H9 (cell line): ENCODE data around the gene ST6GALNAC1. TPM values are rescaled to one million over a fixed set of nuclear protein-coding genes. Genes with fewer than 3 reads are reported as not detected.

Source experiments
- DNase-seq: peaks from one replicate; pipeline ENCODE4 v3.0.0-alpha.2; 2017
- H2AFZ ChIP-seq: one replicate; pipeline ENCODE4 v1.6.1; 2013; ENCODE audit warnings: mild to moderate bottlenecking, low read length, control low read depth, moderate library complexity
- H2AK5ac ChIP-seq: 2 replicates; pipeline ENCODE4 v1.6.1; 2013; ENCODE audit warnings: low read length, control low read depth, mixed read lengths; ENCODE audit not compliant: insufficient read length
- H2BK120ac ChIP-seq: one replicate; pipeline ENCODE4 v1.6.1; 2013; ENCODE audit warnings: low read depth, mild to moderate bottlenecking, low read length, control low read depth, inconsistent platforms; ENCODE audit not compliant: poor library complexity, severe bottlenecking
- H2BK12ac ChIP-seq: 2 replicates; pipeline ENCODE4 v1.6.1; 2013; ENCODE audit warnings: low read length, control low read depth, mixed read lengths, low read depth; ENCODE audit not compliant: insufficient read length
- H2BK15ac ChIP-seq: 2 replicates; pipeline ENCODE4 v1.6.1; 2013; ENCODE audit warnings: low read depth, low read length, control low read depth
- H2BK20ac ChIP-seq: one replicate; pipeline ENCODE4 v1.6.1; 2013; ENCODE audit warnings: low read depth, mild to moderate bottlenecking, low read length, control low read depth, inconsistent platforms; ENCODE audit not compliant: poor library complexity, severe bottlenecking
- H2BK5ac ChIP-seq: 2 replicates; pipeline ENCODE4 v1.6.1; 2013; ENCODE audit warnings: low read length, control low read depth, mixed read lengths; ENCODE audit not compliant: insufficient read length
- H3K14ac ChIP-seq: 2 replicates; pipeline ENCODE4 v1.6.1; 2013; ENCODE audit warnings: low read length, control low read depth; ENCODE audit not compliant: insufficient read depth
- H3K18ac ChIP-seq: 2 replicates; pipeline ENCODE4 v1.6.1; 2013; ENCODE audit warnings: low read depth, mild to moderate bottlenecking, mixed read lengths, low read length, control low read depth; ENCODE audit not compliant: insufficient read length
- H3K23ac ChIP-seq: 2 replicates; pipeline ENCODE4 v1.6.1; 2013; ENCODE audit warnings: low read length, control low read depth, mixed read lengths, low read depth; ENCODE audit not compliant: insufficient read length
- H3K23me2 ChIP-seq: 2 replicates; pipeline ENCODE4 v1.6.1; 2013; ENCODE audit warnings: low read depth, mild to moderate bottlenecking, mixed read lengths, low read length, control low read depth; ENCODE audit not compliant: insufficient read length, poor library complexity, severe bottlenecking
- H3K27ac ChIP-seq: 2 replicates; pipeline ENCODE4 v1.5.1; 2013; ENCODE audit warnings: low read length, control low read depth, mixed read lengths, low read depth; ENCODE audit not compliant: insufficient read length
- H3K27me3 ChIP-seq: 2 replicates; pipeline ENCODE4 v1.6.1; 2013; ENCODE audit warnings: low read length, control low read depth, inconsistent platforms; ENCODE audit not compliant: insufficient read depth
- H3K4ac ChIP-seq: 2 replicates; pipeline ENCODE4 v1.6.1; 2013; ENCODE audit warnings: low read depth, mild to moderate bottlenecking, control low read depth, inconsistent platforms, low read length, moderate library complexity
- H3K4me1 ChIP-seq: 2 replicates; pipeline ENCODE4 v1.6.1; 2013; ENCODE audit warnings: low read length, control low read depth, inconsistent platforms; ENCODE audit not compliant: insufficient read depth
- H3K4me2 ChIP-seq: 2 replicates; pipeline ENCODE4 v1.6.1; 2013; ENCODE audit warnings: low read length, control low read depth, mixed read lengths; ENCODE audit not compliant: insufficient read length, insufficient read depth
- H3K56ac ChIP-seq: 2 replicates; pipeline ENCODE4 v1.6.1; 2013; ENCODE audit warnings: low read depth, mild to moderate bottlenecking, mixed read lengths, low read length, control low read depth; ENCODE audit not compliant: insufficient read length
- H3K79me1 ChIP-seq: 2 replicates; pipeline ENCODE4 v1.6.1; 2013; ENCODE audit warnings: low read depth, mild to moderate bottlenecking, moderate library complexity, low read length, control low read depth, inconsistent platforms; ENCODE audit not compliant: insufficient read depth, poor library complexity, severe bottlenecking
- H3K79me2 ChIP-seq: 2 replicates; pipeline ENCODE4 v1.6.1; 2013; ENCODE audit warnings: low read length, control low read depth, inconsistent platforms; ENCODE audit not compliant: insufficient read depth
- H3K9ac ChIP-seq: 2 replicates; pipeline ENCODE4 v1.6.1; 2013; ENCODE audit warnings: low read length, control low read depth, mixed read lengths; ENCODE audit not compliant: insufficient read length; ENCODE audit errors: extremely low read depth
- H3K9me3 ChIP-seq: one replicate; pipeline ENCODE4 v1.6.1; 2013; ENCODE audit warnings: low read depth, low read length, inconsistent platforms; ENCODE audit not compliant: control insufficient read depth
- H3T11ph ChIP-seq: one replicate; pipeline ENCODE4 v1.6.1; 2013; ENCODE audit warnings: mild to moderate bottlenecking, low read length, control low read depth, inconsistent platforms
- H4K20me1 ChIP-seq: one replicate; pipeline ENCODE4 v1.6.1; 2013; ENCODE audit not compliant: control insufficient read depth, insufficient read length, insufficient read depth
- H4K5ac ChIP-seq: 2 replicates; pipeline ENCODE4 v1.6.1; 2013; ENCODE audit warnings: low read depth, mild to moderate bottlenecking, mixed read lengths, low read length, control low read depth; ENCODE audit not compliant: insufficient read length
- H4K8ac ChIP-seq: replicated peaks from 2 replicates; pipeline ENCODE4 v1.6.1; 2013; ENCODE audit warnings: low read length, control low read depth, mixed read lengths, low read depth; ENCODE audit not compliant: insufficient read length
- H4K91ac ChIP-seq: 2 replicates; pipeline ENCODE4 v1.6.1; 2013; ENCODE audit warnings: low read depth, mild to moderate bottlenecking, moderate library complexity, mixed read lengths, low read length, control low read depth; ENCODE audit not compliant: insufficient read length
- H3K27ac Mint-ChIP-seq, 3 experiments: 2 replicates in 2 of 3; 3 replicates in 1 of 3; pipeline ENCODE4 v1.8.0; 2020 to 2021; ENCODE audit warnings: mixed read lengths in 3 of 3, mild to moderate bottlenecking in 1 of 3, moderate library complexity in 1 of 3
- H3K27me3 Mint-ChIP-seq: 2 replicates; pipeline ENCODE4 v1.8.0; 2021; ENCODE audit warnings: low read depth, mild to moderate bottlenecking, moderate library complexity, mixed read lengths
- H3K36me3 Mint-ChIP-seq, 3 experiments: 2 replicates in 2 of 3; 3 replicates in 1 of 3; pipeline ENCODE4 v1.8.0; 2020 to 2021; ENCODE audit warnings: low read depth in 3 of 3, mixed read lengths in 3 of 3; ENCODE audit not compliant: insufficient read depth in 1 of 3
- H3K4me1 Mint-ChIP-seq, 2 experiments: 2 replicates each; pipeline ENCODE4 v1.8.0; 2020; ENCODE audit warnings: mixed read lengths in 2 of 2
- H3K4me3 Mint-ChIP-seq, 2 experiments: 2 replicates in 1 of 2; 3 replicates in 1 of 2; pipeline ENCODE4 v1.8.0; 2020 to 2021; ENCODE audit warnings: mild to moderate bottlenecking in 2 of 2, mixed read lengths in 2 of 2, moderate library complexity in 1 of 2
- H3K9me3 Mint-ChIP-seq, 2 experiments: 2 replicates in 1 of 2; 3 replicates in 1 of 2; pipeline ENCODE4 v1.8.0; 2020; ENCODE audit warnings: mild to moderate bottlenecking in 2 of 2, mixed read lengths in 2 of 2, moderate library complexity in 1 of 2
- CTCF ChIP-seq: fragments of 200-600 bp; sonication (generic); conservative IDR thresholded peaks from 3 replicates; pipeline ENCODE4 v1.8.0; 2021; ENCODE audit warnings: antibody characterized with exemption, mild to moderate bottlenecking
- WGBS: extraction: QIAGEN DNeasy Blood & Tissue Kit; methylation state at CpG from one replicate; pipeline ENCODE4 v1.1.7; 2013; ENCODE audit warnings: missing lambda C conversion rate, low lambda C conversion rate, mixed read lengths; ENCODE audit not compliant: insufficient read length; ENCODE audit errors: extremely low coverage; 5-methylcytosine and 5-hydroxymethylcytosine counted together
- total RNA-seq: library from RNA; stranded (reverse); gene quantifications from 2 replicates; pipeline ENCODE4 v1.2.1, GENCODE V29; 2021

The ST6GALNAC1 gene
- total RNA-seq, 1 experiment from 2014 or later: not detected

- Histone ChIP-seq H4K5ac (no peak overlapping the region), H3K14ac (no peak overlapping the region), H3K4me1 (peaks cover 2% of the 10 kb centered on the region; the same call in 1 of the 2 replicates), H3K4me2 (no peak overlapping the region), H3K79me2 (no peaks in the 10 kb centered on the region), H3K23ac (no peak overlapping the region), H2BK5ac (no peak overlapping the region), H2BK15ac (no peak overlapping the region), H2BK12ac (no peak overlapping the region), H3T11ph (no peak overlapping the region), H3K79me1 (no peaks in the 10 kb centered on the region), H3K56ac (no peak overlapping the region), H2AK5ac (no peak overlapping the region), H3K9ac (no peak overlapping the region), H3K4ac (no peak overlapping the region), H3K27me3 (no peaks in the 10 kb centered on the region), H2AFZ (no peak overlapping the region), H4K8ac (no peak overlapping the region), H3K18ac (no peak overlapping the region), H4K91ac (no peak overlapping the region), H3K27ac (no peak overlapping the region), H3K23me2 (no peaks in the 10 kb centered on the region), H2BK120ac (no peak overlapping the region), H2BK20ac (no peak overlapping the region), H4K20me1 (no peaks in the 10 kb centered on the region), H3K9me3 (no peaks in the 10 kb centered on the region)
- no peak for DNase-seq
- Mint-ChIP-seq H3K4me3 (no peak overlapping the region), H3K4me1 (peaks cover 15 to 23% of the 10 kb centered on the region in 2 experiments), H3K36me3 (no peaks in the 10 kb centered on the region), H3K9me3 (no peaks in the 10 kb centered on the region), H3K27me3 (peaks cover 1% of the 10 kb centered on the region), H3K27ac (no peak overlapping the region)
- WGBS: no CpG with 5 or more reads among the region's 6 CpGs
- no peak for TF ChIP-seq CTCF
These were observed 563 bp downstream of the ST6GALNAC1 start for GRCh38 chr17:76642994-76643393.
